Activated CD4-positive, alpha-beta T cell treated with anti-CD3 and anti-CD28 coated beads, Interleukin-2, Interleukin-6, amounts not matched to agents 100 ng/mL and 50 ng/mL, durations not matched to agents 16 hours and 8 hours (primary cell): ENCODE results near the gene C1QTNF5.

Source experiments
- DNase-seq: peaks from one replicate; pipeline ENCODE4 v3.0.0-alpha.2; 2020

The C1QTNF5 gene

GRCh38 chr11:119335655-119336543 lies 4.8 kb downstream of the C1QTNF5 start:
- DNase-seq: no peak

GRCh38 chr11:119335091-119335654 lies 5.5 kb downstream of the C1QTNF5 start:
- no peak for DNase-seq

DNA sequence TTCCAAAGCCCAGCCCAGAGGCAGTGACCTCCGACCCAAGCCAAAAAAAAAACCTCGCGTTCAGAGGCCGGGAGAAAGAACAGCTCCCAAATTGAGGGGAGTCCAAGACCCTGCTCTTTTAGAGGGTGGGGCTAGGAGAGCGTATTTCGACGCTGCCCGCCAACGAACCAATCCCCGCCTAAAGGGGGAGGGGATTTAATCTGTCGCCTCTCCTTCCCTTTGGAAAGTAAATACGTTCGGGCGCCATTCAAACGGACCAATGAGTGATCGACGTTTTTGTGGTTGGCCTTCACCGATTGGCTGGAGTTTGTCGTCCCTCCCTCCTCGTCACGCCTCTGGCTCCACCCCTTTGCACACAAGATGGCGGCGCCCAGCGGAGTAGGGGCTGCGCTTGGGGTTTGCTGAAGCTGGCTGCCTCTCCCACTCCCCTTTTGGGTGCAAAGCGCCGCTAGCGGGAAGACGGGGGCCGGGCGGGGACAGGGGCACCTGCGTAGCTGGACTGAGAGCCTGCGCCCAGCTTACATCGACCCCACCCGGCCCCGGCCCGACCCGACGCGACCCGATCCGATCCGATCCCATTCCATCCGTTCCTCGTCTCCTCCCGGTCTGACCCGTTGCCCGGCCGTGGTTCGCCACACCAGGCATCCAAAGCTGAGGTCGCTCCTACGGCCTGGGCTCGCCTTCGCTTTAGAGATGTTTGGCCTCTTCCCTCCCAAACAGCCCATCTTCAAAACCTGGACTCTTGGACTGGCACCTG lies 6.3 kb downstream of the C1QTNF5 start, which contains the start of gene RNF26:
TSS of gene RNF26 (plus strand) at position 354 of the 757 bp plus-strand sequence. CDS start 596 bp downstream, outside the sequence.
- peak; percentile 97 for DNase-seq

- no peak for DNase-seq
Measured at GRCh38 chr11:119332111-119332765, 8.4 kb downstream of the C1QTNF5 start.

- no peak for DNase-seq
Measured at GRCh38 chr11:119330237-119330636, 10.4 kb downstream of the C1QTNF5 start.

- no peak for DNase-seq
Measured at GRCh38 chr11:119329320-119329719, 11.4 kb downstream of the C1QTNF5 start.

GRCh38 chr11:119324189-119324588 lies 16.5 kb downstream of the C1QTNF5 start:
- no peak for DNase-seq

GRCh38 chr11:119323532-119324033 lies 17.1 kb downstream of the C1QTNF5 start:
- peak; percentile 86 for DNase-seq

DNA sequence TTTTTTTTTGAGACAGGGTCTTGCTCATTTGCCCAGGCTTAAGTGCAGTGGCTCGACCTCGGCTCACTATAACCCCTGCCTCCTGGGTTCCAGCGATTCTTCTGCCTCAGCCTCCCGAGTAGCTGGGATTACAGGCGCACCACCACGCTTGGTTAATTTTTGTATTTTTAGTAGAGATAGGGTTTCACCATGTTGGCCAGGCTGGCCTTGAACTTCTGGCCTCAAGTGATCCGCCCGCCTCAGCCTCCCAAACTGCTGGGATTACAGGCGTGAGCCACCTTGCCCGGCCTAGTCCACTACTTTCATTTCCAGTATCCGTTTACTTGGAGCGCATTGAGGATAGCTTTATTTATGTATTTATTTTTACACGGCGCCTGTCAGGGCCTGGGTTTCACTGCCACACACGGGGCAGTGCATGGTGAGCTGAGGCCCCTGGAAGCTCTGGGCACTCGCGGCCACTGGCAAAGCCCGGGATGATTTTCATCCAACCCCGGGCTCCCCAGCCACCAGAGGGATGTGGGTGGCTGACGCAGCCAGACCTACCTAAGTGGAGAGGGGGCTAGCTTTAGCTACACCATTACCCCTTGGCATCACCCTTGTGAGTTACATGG lies 17.7 kb downstream of the C1QTNF5 start:
- DNase-seq: no peak

- no peak for DNase-seq
Measured at GRCh38 chr11:119322360-119322739, 18.3 kb downstream of the C1QTNF5 start.

DNA sequence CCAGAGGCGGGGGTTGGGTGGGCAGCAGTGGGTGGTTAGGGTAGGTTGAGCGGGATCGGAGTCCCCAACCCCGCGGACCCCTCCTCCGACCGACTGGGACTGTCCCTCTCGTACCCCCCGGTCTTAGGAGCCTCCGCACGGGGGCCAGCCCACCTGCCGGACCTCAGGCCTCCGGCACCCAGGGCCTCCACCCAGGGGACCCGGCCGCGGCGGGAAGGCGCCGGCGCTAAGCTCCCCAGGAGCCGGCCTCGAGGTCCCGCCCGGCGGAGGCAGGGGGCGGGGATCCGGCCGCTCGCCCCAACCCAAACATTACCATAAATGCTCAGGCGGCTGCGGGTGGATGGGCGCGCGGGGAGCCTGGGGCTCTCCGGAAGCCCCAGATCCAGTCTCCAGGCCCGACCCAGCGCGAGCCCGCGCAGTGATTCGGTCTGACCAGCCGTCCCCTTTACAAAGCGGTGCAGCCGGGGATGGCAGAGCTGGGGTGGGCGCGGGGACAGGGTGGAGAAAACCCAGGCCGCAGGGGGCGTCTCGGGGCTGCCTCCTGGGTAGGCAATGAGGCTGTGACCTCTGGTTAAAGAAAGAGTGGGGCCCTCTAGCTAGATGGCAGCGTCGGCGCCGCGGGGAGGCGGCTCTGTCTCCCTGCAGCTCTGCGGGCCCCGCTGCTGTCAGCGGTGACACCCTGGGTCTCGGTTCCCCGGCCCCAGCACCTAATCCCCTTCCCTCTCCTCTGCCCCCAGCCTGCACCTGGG lies 19.7 kb downstream of the C1QTNF5 start:
- peak; percentile 78 for DNase-seq

DNA sequence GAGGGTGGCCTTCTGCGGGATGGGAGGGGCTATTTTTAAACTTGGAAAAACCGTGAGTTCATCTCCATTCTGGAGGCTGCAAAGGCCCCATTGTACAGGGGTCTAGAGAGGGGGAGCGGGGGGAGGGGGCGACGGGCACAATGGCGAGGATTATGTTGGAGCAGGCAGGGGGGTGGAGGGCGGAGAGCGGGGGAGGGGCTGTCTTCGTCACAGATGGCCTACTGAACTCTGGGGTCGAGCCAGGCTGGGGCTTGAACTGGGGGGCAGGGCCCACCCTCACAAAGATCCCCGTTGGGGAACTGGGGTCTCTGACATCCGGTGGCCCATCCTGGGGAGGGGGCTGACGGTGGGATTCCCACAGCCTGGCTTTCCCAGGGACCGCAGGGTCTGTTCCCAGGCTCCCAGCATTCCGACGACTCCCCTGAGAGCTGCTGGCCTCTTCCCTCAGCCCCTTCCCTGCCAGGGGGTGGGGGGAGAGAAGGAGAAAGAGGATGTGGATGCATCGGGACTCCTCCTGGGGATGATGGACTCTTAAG lies 20.4 kb downstream of the C1QTNF5 start:
- DNase-seq: no peak

DNA sequence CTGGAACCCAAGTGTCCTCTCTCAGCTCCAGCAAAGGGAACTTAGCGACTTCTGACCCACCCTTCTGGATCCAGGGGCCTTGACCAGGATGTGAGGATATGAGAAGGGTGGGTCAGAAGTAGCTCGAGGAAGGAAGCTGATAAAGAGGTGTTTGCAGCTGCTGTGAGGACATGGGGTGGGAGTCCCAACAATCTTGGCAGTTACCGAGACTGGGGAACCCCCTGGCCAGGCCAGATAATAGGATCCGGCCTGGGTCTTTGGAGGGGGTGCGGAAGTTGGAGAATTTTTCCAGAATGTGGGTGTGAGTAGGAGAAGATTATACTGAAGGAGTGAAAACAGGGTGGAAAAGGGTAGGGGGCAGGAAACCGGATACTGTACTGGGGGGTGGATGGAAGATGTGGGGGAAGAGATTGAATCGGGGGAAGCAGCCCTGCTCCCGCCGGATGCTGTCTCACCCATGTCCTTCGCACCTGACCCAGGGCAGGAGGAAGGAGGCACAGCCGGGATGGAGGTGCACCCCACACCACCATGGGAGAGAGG lies 20.9 kb downstream of the C1QTNF5 start:
- DNase-seq: no peak

DNA sequence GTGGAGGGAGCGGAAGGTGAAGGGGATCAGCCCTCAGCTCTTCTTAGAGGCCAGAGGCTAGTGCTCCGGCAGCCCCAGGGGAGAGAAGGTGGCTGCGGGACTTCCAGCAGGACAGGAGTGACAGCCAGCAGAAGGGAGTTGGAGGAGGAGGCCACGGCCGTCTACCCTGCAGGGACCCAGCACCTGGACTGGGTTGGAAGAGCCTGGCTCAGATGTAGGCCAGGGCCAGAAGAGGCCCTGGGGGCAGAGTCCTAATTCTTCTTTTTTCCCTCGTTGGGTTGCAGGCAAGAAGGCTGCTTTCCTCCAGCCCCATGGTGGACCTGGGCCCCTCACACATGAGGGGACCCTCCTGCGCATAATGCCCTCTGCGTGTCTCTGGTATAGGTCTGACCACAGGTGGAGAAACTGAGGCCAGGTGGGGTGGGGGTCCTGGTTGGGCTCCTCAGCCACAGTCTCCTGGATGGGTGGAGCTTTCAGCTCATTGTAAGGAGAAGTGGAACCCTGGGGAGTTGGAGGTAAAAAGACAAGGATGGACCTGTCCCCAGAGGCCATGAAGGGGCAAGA lies 21.5 kb downstream of the C1QTNF5 start:
- no peak for DNase-seq

- peak; percentile 71 for DNase-seq
Measured at GRCh38 chr11:119318240-119319135, 22.2 kb downstream of the C1QTNF5 start.

- DNase-seq: no peak
Measured at GRCh38 chr11:119317592-119318239, 23.0 kb downstream of the C1QTNF5 start.

DNA sequence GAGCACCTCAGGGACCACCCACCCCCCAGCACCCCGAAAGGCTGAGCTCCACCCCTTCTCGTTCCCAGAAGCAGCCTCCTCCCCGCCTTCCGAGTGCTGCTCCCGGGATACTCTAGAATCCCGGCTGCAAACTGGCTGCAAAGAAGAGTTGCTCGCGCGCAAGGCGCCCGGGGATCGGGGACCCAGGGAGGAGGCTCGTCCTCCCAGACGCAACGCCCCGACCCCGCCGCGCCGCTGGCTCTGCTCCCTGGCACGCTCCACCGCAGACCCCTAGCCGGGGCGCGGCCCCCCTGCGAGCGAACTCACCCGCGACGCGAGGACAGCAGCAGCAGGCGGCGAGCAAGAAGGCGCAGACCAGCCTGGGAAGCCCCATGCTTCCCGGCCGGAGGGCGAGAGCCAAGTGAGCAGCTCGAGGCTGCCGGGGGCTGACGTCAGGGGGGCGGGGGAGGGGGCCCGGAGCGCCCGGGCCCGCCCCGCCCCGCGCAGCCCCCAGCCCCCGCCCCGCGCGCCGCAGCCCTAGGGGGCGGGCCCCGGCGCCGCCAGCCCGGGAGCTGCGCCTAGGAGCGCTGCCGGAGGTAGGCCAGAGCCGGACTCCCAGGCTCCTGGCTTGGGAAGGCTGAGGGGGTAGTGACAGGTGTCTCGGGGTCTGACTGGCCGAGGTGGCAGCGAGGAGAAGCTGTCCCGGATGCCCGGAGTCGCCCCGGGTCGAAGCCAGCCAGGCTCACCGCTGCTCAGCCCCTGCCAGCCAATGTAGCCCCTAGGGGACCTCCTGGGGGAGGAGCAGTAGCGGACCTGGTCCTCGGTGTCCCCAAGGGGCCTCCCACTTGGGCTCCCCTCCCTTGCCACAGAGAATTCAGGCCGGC lies 23.7 kb downstream of the C1QTNF5 start, which contains the start of gene MCAM:
TSS of gene MCAM (minus strand) at position 402 of the 863 bp plus-strand sequence. CDS start at position 373, 29 bp downstream.
- DNase-seq: no peak
